Activated CD8-positive, alpha-beta memory T cell treated with anti-CD3 and anti-CD28 coated beads for 36 hours (primary cell): ENCODE measurements around the gene SCN4B. TPM values are rescaled to one million over a fixed set of nuclear protein-coding genes. Genes with fewer than 3 reads are reported as not detected.

Experiments
- CTCF ChIA-PET: fragments of 350-600 bp; sonication (Branson Sonifier 250); formaldehyde crosslinking; loops from one replicate; lab custom pipeline; 2021; ENCODE audit warnings: antibody characterized with exemption; lab: Charles Lee
- POLR2A ChIA-PET: fragments of 350-600 bp; sonication (Branson Sonifier 250); formaldehyde crosslinking; loops from one replicate; lab custom pipeline; 2021; ENCODE audit warnings: antibody characterized with exemption; lab: Charles Lee
- total RNA-seq, 2 experiments: library from RNA; stranded (reverse); gene quantifications; one replicate each; pipeline ENCODE4 v1.2.3, GENCODE V29; 2021

SCN4B gene
- total RNA-seq, 2 experiments from 2014 or later: 0.19 to 0.29 TPM

DNA sequence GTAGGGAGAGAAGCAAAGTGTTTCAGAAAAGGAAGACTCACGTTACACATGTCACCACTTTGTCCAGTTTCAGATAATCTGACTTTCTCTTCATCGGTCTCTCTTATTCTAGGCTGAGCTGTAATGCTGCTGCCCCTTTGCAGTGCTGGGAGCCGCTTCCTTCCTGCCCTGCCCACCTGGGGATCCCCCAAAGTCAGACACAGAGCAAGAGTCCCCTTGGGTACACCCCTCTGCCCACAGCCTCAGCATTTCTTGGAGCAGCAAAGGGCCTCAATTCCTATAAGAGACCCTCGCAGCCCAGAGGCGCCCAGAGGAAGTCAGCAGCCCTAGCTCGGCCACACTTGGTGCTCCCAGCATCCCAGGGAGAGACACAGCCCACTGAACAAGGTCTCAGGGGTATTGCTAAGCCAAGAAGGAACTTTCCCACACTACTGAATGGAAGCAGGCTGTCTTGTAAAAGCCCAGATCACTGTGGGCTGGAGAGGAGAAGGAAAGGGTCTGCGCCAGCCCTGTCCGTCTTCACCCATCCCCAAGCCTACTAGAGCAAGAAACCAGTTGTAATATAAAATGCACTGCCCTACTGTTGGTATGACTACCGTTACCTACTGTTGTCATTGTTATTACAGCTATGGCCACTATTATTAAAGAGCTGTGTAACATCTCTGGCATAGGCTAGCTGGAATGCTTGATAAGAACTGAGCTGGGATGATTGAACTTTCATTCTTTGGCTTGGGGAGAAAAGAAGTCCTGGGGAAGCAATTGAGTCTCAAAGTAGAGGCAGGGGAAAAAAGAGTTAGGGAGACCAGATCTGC lies 34.6 kb downstream of the SCN4B start:
- POLR2A ChIA-PET: no interaction called here
- CTCF ChIA-PET: interaction anchor here (0.7 to 2.3 kb wide), 3 partner anchors 54 to 311 kb away, joined by 3 to 7 read pairs (median 6); no protein-coding TSS in a partner anchor

DNA sequence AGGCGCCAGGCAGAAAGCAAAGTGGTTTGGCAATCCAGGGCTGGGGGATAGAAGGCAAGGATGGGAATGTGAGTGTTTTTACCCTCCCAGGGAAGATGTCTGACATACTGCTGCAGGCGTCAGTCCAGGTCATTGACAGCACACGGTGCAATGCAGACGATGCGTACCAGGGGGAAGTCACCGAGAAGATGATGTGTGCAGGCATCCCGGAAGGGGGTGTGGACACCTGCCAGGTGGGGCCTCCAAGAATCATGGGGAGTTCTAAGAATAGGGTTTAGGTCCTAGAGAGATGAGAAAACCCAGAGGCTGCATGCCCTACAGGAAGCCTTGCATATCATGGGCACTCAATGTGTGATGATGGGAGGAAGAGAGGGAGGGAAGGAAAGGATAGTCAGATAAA lies 37.6 kb downstream of the SCN4B start:
- ChIA-PET CTCF (no interaction called here), POLR2A (no interaction called here)

DNA sequence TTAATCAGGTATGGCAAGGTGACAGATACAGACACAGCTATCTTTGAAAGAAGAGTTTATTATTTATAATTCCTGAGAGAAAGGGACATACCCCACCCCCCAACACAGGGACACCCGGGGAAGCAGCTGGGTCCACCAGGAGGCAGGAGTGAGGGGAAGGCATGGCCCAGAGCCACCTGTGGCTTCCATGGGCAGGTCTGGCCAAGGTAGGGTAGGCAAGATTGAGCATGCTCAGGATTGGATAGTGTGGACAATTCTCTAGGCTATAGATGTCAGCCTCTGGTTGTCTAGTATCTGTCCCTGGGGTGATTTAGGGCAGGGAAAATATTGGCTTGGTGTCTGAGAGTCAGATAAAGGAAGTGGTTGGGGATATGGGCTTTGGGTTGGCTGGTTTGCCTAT lies 38.4 kb downstream of the SCN4B start:
- ChIA-PET CTCF (interaction anchor here (0.9 to 1.4 kb wide), 2 partner anchors 32 to 62 kb away, joined by 3 read pairs; no protein-coding TSS in a partner anchor), POLR2A (no interaction called here)

DNA sequence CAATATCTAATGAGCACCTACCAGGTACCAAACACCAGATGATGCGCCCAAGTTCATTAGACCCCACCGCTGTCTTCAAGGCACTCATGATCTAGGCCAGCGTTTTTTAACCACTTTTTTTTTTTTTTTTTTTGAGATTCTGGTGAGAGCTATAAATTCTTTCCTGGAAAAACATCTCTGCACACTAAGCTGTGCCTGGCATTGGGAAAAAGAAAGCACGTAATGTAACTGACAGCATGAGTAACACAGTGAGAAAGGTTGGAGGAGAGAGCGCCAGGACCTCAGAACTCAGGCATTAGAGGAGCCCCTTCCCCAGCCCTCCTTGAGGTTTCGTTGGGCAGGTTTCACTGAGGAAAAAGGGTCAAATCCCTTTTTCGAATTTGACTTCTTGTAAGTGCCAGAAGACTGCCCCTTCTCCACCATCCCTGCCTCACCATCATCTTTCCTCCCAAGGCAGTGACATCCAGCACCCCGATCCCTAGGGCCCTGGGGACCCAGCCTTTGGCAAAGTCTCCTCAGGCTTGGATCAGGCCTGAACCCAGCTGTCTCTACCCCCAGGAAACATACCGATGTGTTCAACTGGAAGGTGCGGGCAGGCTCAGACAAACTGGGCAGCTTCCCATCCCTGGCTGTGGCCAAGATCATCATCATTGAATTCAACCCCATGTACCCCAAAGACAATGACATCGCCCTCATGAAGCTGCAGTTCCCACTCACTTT lies 39.8 kb downstream of the SCN4B start:
- POLR2A ChIA-PET: no interaction called here
- CTCF ChIA-PET: interaction anchor here (0.6 to 1.4 kb wide), 3 partner anchors 60 to 258 kb away, joined by 3 read pairs; no protein-coding TSS in a partner anchor

- POLR2A ChIA-PET: no interaction called here
- CTCF ChIA-PET: no interaction called here
These were observed 40.9 kb downstream of the SCN4B start for GRCh38 chr11:118111744-118112035.

- POLR2A ChIA-PET: no interaction called here
- CTCF ChIA-PET: interaction anchor here (0.7 kb wide), 1 partner anchor 892 kb away, joined by 3 read pairs; no protein-coding TSS in a partner anchor
These were observed 41.4 kb downstream of the SCN4B start for GRCh38 chr11:118111019-118111743.

DNA sequence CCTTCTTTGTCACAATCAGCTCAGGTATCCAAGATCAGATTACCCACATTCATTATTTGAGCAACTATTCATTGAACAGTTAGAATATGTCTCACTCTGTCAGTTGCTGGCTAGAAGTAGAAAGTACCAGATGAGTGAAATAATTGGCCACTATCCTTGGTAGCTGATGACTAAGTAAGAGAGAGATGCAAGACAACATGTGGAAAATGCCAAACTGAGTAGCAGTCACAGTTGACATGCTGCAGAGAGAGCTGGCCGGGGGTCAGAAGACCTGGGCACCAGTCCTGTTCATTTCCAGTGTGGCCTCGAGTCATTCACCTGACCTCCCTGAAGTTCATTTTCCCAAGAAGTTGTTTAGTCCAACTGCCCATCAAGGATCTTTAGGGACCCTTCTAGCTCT lies 43.4 kb downstream of the SCN4B start:
- ChIA-PET POLR2A (no interaction called here), CTCF (interaction anchor here (0.6 to 0.9 kb wide), 2 partner anchors 8 to 47 kb away, joined by 3 read pairs; no protein-coding TSS in a partner anchor)

GRCh38 chr11:118108513-118108912 lies 44.1 kb downstream of the SCN4B start:
- ChIA-PET POLR2A (no interaction called here), CTCF (interaction anchor here (0.9 kb wide), 1 partner anchor 48 kb away, joined by 3 read pairs; no protein-coding TSS in a partner anchor)

DNA sequence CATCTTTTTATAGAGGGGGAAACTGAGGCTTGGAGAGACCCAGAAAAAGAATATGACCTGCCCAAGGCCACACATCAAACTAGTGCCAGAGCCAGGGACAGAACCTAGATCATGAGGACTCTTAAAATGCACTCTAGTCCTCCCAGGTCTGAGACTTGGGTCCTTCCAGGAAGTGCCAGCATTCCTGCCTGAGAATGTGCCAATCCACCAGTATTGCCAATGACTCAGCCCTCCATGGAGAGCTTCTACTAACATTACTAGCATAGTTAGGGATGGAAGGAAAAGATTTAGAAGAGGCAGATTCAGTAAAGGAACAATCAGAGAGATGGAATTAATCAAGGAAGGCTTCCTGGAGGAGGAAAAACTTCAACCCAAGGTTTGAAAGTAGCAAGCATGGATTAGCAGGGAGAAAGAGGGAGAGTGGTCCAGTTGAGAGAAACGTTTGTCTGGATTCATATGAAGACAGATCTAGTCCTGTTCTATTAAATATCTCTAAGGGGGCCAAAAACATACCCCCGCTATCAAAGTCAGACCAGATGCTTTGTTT lies 45.8 kb downstream of the SCN4B start:
- POLR2A ChIA-PET: no interaction called here
- CTCF ChIA-PET: no interaction called here

- CTCF ChIA-PET: no interaction called here
- POLR2A ChIA-PET: no interaction called here
These were observed 46.8 kb downstream of the SCN4B start for GRCh38 chr11:118105657-118106305.

- ChIA-PET POLR2A (no interaction called here), CTCF (no interaction called here)
These were observed 48.1 kb downstream of the SCN4B start for GRCh38 chr11:118104491-118104890.

- CTCF ChIA-PET: no interaction called here
- POLR2A ChIA-PET: no interaction called here
These were observed 49.8 kb downstream of the SCN4B start for GRCh38 chr11:118102721-118103261.

- CTCF ChIA-PET: interaction anchor here (1.2 kb wide), 1 partner anchor 9 kb away, joined by 3 read pairs; no protein-coding TSS in a partner anchor
- POLR2A ChIA-PET: no interaction called here
These were observed 51.9 kb downstream of the SCN4B start for GRCh38 chr11:118100691-118101232.

- ChIA-PET CTCF (no interaction called here), POLR2A (no interaction called here)
These were observed 52.6 kb downstream of the SCN4B start for GRCh38 chr11:118099838-118100556.

- POLR2A ChIA-PET: no interaction called here
These were observed 53.4 kb downstream of the SCN4B start for GRCh38 chr11:118098996-118099837.

GRCh38 chr11:118095967-118096367 lies 56.7 kb downstream of the SCN4B start:
- CTCF ChIA-PET: no interaction called here
- POLR2A ChIA-PET: no interaction called here

More at GRCh38 chr11:118098996-118099837, 53.4 kb downstream of the SCN4B start:
- CTCF ChIA-PET: interaction anchor here (0.7 kb wide), 1 partner anchor 153 kb away, joined by 4 read pairs; no protein-coding TSS in a partner anchor

DNA sequence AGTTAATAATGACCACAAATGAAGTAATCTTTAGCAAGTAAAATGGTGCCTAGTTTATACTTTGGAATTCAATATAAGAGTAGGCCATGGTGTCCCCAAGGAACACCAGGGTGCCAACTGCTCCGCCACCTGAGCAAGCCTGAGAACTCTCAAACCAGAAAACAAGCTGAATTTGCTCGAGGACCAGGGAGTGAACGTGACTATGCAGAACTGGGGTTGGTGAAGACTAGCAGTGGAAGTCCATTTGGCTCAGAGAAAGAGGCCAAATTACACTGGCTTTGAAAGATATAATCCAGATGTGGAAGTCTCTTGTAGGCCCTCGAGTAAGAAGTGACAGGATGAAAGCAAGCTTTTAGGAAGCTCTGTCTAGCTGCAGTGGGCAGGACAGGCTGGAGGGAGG lies 57.1 kb downstream of the SCN4B start:
- CTCF ChIA-PET: no interaction called here
- POLR2A ChIA-PET: no interaction called here
